ENCODE measurements around the gene EHMT2. TPM values are rescaled to one million over a fixed set of nuclear protein-coding genes. Genes with fewer than 3 reads are reported as not detected.
A peak's percentile ranks its signal among the peaks of the same experiment; 100 is the strongest.

Gene EHMT2
- total RNA-seq, 1 experiment from 2014 or later = 84.0 TPM

DNA sequence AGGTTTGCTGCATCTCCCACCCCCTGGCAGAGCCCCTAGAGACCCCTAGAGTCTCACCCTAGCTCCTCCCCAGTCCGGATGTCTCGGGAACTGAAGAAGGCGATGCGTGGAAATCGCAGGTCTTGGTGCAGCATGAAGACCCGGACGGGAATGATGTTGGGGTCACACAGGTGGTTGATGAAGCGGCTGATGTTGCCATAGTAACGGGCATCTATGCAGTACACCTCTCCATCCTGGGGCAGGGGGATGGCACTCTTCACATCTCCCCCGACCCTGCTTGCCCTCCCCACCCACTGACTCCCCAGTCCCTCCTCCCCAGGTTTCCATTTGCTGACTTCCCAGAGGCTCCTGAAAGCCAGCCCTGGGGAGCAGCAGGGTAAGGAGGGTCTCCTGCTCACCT is 16.9 kb downstream of the EHMT2 start:
- ChIA-PET CTCF (no interaction called here), RAD21 (ENCODE audit: low non-redundant PET in 1 of 2, low total read pairs in 2 of 2, uncharacterized antibody in 2 of 2, unreplicated experiment in 2 of 2) (no interaction called here), POLR2A (no interaction called here)
- Histone ChIP-seq H3K9me2 (ENCODE audit: insufficient read depth) (no peaks in the 10 kb centered on the region), H3K27ac (ENCODE audit: low read depth, low read length) (no peak overlapping the region), H3K4me2 (ENCODE audit: low read length) (no peak overlapping the region), H3K9ac (ENCODE audit: low read length) (no peak overlapping the region), H3K4me1 (ENCODE audit: control insufficient read depth in 1 of 2, insufficient read depth in 2 of 2, low read length in 2 of 2) (no peaks in the 10 kb centered on the region), H3K9me3 (ENCODE audit: control insufficient read depth in 1 of 2, insufficient read depth in 1 of 2, low read depth in 1 of 2, low read length in 2 of 2) (no peaks in the 10 kb centered on the region), H3K36me3 (ENCODE audit: control insufficient read depth in 1 of 2, insufficient read depth in 2 of 2, low read length in 2 of 2) (peaks cover 31 to 42% of the 10 kb centered on the region in 2 experiments), H4K20me1 (ENCODE audit: insufficient read depth) (no peaks in the 10 kb centered on the region), H3K4me3 (replicated peaks in 1 of 2; ENCODE audit: low read depth in 1 of 2, low read length in 2 of 2) (no peak overlapping the region), H2AFZ (ENCODE audit: low read depth, low read length, poor library complexity, severe bottlenecking) (no peak overlapping the region), H3K79me2 (ENCODE audit: insufficient read depth, low read length) (no peaks in the 10 kb centered on the region), H3K27me3 (ENCODE audit: insufficient read depth, low read length) (no peaks in the 10 kb centered on the region)
- BruUV-seq (replicated peaks) = no TSS peak
- intact Hi-C loops (cut with micrococcal nuclease) = no loop called here
- DNase-seq (ENCODE audit: low read depth, low spot score) = no peak
- no peak for ATAC-seq
- TF ChIP-seq RAD21 (IDR thresholded peaks at IDR 0.05; ENCODE audit: low read depth) (no peak), EGR1 (IDR thresholded peaks at IDR 0.05; ENCODE audit: low read depth) (no peak), JUND (IDR thresholded peaks at IDR 0.05) (no peak), CEBPB (IDR thresholded peaks at IDR 0.05; ENCODE audit: low read depth) (no peak), YY1 (IDR thresholded peaks at IDR 0.05; ENCODE audit: extremely low read depth, insufficient replicate concordance, low read depth, low read length) (no peak), ZFX (IDR thresholded peaks at IDR 0.05) (no peak), EZH2 (IDR thresholded peaks at IDR 0.05) (no peak), ZNF274 (IDR thresholded peaks at IDR 0.05; ENCODE audit: low read depth, low read length) (no peak)
- TF ChIP-seq, protein P1, sequence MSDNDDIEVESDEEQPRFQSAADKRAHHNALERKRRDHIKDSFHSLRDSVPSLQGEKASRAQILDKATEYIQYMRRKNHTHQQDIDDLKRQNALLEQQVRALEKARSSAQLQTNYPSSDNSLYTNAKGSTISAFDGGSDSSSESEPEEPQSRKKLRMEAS (IDR thresholded peaks at IDR 0.05) = no peak
- TF ChIP-seq, protein P2, sequence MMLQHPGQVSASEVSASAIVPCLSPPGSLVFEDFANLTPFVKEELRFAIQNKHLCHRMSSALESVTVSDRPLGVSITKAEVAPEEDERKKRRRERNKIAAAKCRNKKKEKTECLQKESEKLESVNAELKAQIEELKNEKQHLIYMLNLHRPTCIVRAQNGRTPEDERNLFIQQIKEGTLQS (IDR thresholded peaks at IDR 0.05) = no peak

DNA sequence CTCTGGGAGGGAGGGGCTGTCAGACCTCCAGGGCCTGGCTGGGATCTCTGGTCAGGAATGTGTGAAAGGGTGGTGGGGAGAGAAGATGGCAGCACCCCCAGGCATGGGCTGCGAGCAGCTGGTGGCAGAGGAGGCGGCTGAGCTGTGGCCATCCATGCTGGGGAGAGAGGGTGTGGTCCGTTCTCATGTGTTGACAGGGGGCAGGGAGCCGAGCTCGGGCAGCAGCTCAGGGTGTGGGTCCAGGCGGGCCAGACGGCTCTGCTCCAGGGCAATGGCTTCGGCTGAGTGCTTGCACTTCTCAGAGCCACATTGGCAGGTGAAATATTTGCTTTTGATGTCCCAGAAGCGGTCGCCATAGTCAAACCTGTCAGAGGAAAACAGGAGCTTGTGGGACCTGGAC is 17.6 kb downstream of the EHMT2 start:
- CTCF ChIA-PET = no interaction called here

More for the DNA sequence above, 17.6 kb downstream of the EHMT2 start:
- POLR2A ChIA-PET = no interaction called here
- no peak overlapping the region for H3K27ac ChIP-seq (ENCODE audit: low read depth, low read length)
- no peak for DNase-seq (ENCODE audit: low read depth, low spot score)
- BruUV-seq (replicated peaks) = TSS peak; percentile 92
- no peak overlapping the region for H2AFZ ChIP-seq (ENCODE audit: low read depth, low read length, poor library complexity, severe bottlenecking)
- no peaks in the 10 kb centered on the region for H3K27me3 ChIP-seq (ENCODE audit: insufficient read depth, low read length)
- no peaks in the 10 kb centered on the region for H3K9me3 ChIP-seq (ENCODE audit: control insufficient read depth in 1 of 2, insufficient read depth in 1 of 2, low read depth in 1 of 2, low read length in 2 of 2)
- no peaks in the 10 kb centered on the region for H3K9me2 ChIP-seq (ENCODE audit: insufficient read depth)
- peaks cover 28 to 41% of the 10 kb centered on the region in 2 experiments for H3K36me3 ChIP-seq (ENCODE audit: control insufficient read depth in 1 of 2, insufficient read depth in 2 of 2, low read length in 2 of 2)
- no peaks in the 10 kb centered on the region for H3K79me2 ChIP-seq (ENCODE audit: insufficient read depth, low read length)
- H3K4me2 ChIP-seq (ENCODE audit: low read length) = no peak overlapping the region
- RAD21 ChIA-PET (ENCODE audit: low non-redundant PET in 1 of 2, low total read pairs in 2 of 2, uncharacterized antibody in 2 of 2, unreplicated experiment in 2 of 2) = no interaction called here
- H3K4me3 ChIP-seq (replicated peaks in 1 of 2; ENCODE audit: low read depth in 1 of 2, low read length in 2 of 2) = no peak overlapping the region
- ATAC-seq = no peak
- no peak overlapping the region for H3K9ac ChIP-seq (ENCODE audit: low read length)
- H4K20me1 ChIP-seq (ENCODE audit: insufficient read depth) = no peaks in the 10 kb centered on the region
- intact Hi-C loops (cut with micrococcal nuclease) = no loop called here
- no peaks in the 10 kb centered on the region for H3K4me1 ChIP-seq (ENCODE audit: control insufficient read depth in 1 of 2, insufficient read depth in 2 of 2, low read length in 2 of 2)
- TF ChIP-seq EZH2 (IDR thresholded peaks at IDR 0.05) = no peak
- TF ChIP-seq CEBPB (IDR thresholded peaks at IDR 0.05; ENCODE audit: low read depth) = no peak
- no peak for TF ChIP-seq ZNF274 (IDR thresholded peaks at IDR 0.05; ENCODE audit: low read depth, low read length)
- no peak for TF ChIP-seq SP1 (IDR thresholded peaks at IDR 0.05; ENCODE audit: low read depth)
- no peak for TF ChIP-seq ELF1 (IDR thresholded peaks at IDR 0.05; ENCODE audit: borderline replicate concordance, low read depth)
- no peak for TF ChIP-seq EGR1 (IDR thresholded peaks at IDR 0.05; ENCODE audit: low read depth)
- TF ChIP-seq POLR2AphosphoS5 (IDR thresholded peaks at IDR 0.05; ENCODE audit: low read depth, low read length) = no peak
- no peak for TF ChIP-seq CBX3 (IDR thresholded peaks at IDR 0.05; ENCODE audit: low read depth)
- TF ChIP-seq ZFX (IDR thresholded peaks at IDR 0.05) = no peak
- TF ChIP-seq SIN3A (IDR thresholded peaks at IDR 0.05; ENCODE audit: low read depth) = no peak

Measured in HCT116 (cell line).